Panc1 (cell line): ENCODE data around the gene FAM219B. TPM values are rescaled to one million over a fixed set of nuclear protein-coding genes. Genes with fewer than 3 reads are reported as not detected.

Experiments used
- ATAC-seq: fragments of 200-7000 bp; cut with Tn5 transposase; 2 replicates; pipeline ENCODE4 v1.9.1; 2020; ENCODE audit warnings: mild to moderate bottlenecking, moderate library complexity
- BruUV-seq: library from RNA; stranded (reverse); fragments of 400-500 nt; replicated peaks from 2 replicates; lab custom pipeline; 2021; lab: Mats Ljungman, UMichigan
- CTCF ChIA-PET: fragments of 300-600 bp; sonication (Branson Sonifier 250); formaldehyde crosslinking; loops from one replicate; lab custom pipeline; 2022; ENCODE audit warnings: antibody characterized with exemption; lab: Charles Lee
- POLR2A ChIA-PET: fragments of 300-600 bp; sonication (Branson Sonifier 250); formaldehyde crosslinking; loops from one replicate; lab custom pipeline; 2022; ENCODE audit warnings: antibody characterized with exemption; lab: Charles Lee
- DNase-seq: peaks from one replicate; pipeline ENCODE4 v3.0.0-alpha.2; 2010; ENCODE audit warnings: low read depth, low spot score
- H3K27ac ChIP-seq: 2 replicates; pipeline ENCODE4 v1.5.1; 2011; ENCODE audit warnings: mild to moderate bottlenecking, low read length, inconsistent platforms
- H3K27me3 ChIP-seq: fragments of 200-500 bp; sonication (Bioruptor generic); 2 replicates; pipeline ENCODE4 v1.6.0; 2014; ENCODE audit warnings: low read length, inconsistent platforms; ENCODE audit not compliant: control insufficient read depth, insufficient read depth
- H3K36me3 ChIP-seq: fragments of 200-500 bp; sonication (Bioruptor generic); 2 replicates; pipeline ENCODE4 v1.5.1; 2014; ENCODE audit warnings: inconsistent platforms, mild to moderate bottlenecking, low read length, moderate library complexity; ENCODE audit not compliant: control insufficient read depth, insufficient read depth
- H3K4me1 ChIP-seq: 2 replicates; pipeline ENCODE4 v1.5.1; 2011; ENCODE audit warnings: inconsistent platforms, mild to moderate bottlenecking, low read length, moderate library complexity; ENCODE audit not compliant: control insufficient read depth, insufficient read depth
- H3K4me3 ChIP-seq, 2 experiments: 2 replicates each; pipeline ENCODE4 v1.5.1; 2011 to 2012; ENCODE audit warnings: low read depth in 2 of 2, low read length in 2 of 2, mild to moderate bottlenecking in 2 of 2, inconsistent platforms in 1 of 2, moderate library complexity in 1 of 2
- H3K9me3 ChIP-seq: fragments of 200-500 bp; sonication (Bioruptor generic); 2 replicates; pipeline ENCODE4 v1.5.1; 2014; ENCODE audit warnings: low read depth, mild to moderate bottlenecking, inconsistent platforms, low read length, moderate library complexity; ENCODE audit not compliant: control insufficient read depth, insufficient read depth
- POLR2AphosphoS5 ChIP-seq: IDR thresholded peaks from 2 replicates; pipeline ENCODE4 v1.6.1; 2012; ENCODE audit warnings: mild to moderate bottlenecking, low read depth, low read length, moderate library complexity
- SIN3A ChIP-seq: IDR thresholded peaks from 2 replicates; pipeline ENCODE4 v1.6.1; 2012; ENCODE audit warnings: low read depth, mild to moderate bottlenecking, low read length, moderate library complexity, borderline replicate concordance; ENCODE audit not compliant: insufficient read depth
- TCF7L2 ChIP-seq: IDR thresholded peaks from 2 replicates; pipeline ENCODE4 v1.6.1; 2011; ENCODE audit warnings: mild to moderate bottlenecking, low read depth, low read length, inconsistent platforms
- in situ Hi-C: cut with HindIII; loops from 2 replicates; pipeline ENCODE4 v1.10.0; 2016; ENCODE audit warnings: low sequenced_read_pairs, low pct_unique_long_range_greater_than_20kb
- intact Hi-C: fragments of 100-400 bp; cut with micrococcal nuclease; formaldehyde crosslinking; loops from one replicate; pipeline ENCODE4 v1.10.0; 2022; ENCODE audit not compliant: unreplicated experiment
- total RNA-seq: library from RNA; stranded (reverse); gene quantifications from one replicate; pipeline ENCODE4 v1.2.1, GENCODE V29; 2021; ENCODE audit not compliant: unreplicated experiment
- TF ChIP-seq, protein P1 (sequence below): fragments of 450-650 bp; IDR thresholded peaks from 2 replicates; pipeline ENCODE4 v1.5.1; 2017; ENCODE audit warnings: mild to moderate bottlenecking
- TF ChIP-seq, protein P2 (sequence below), 2 experiments: IDR thresholded peaks; 2 replicates each; pipeline ENCODE4 v1.6.1; 2011 to 2012; ENCODE audit warnings: low read depth in 2 of 2, control low read depth in 1 of 2, low read length in 1 of 2, mild to moderate bottlenecking in 1 of 2, moderate library complexity in 1 of 2; ENCODE audit not compliant: insufficient read depth in 1 of 2

FAM219B gene
- total RNA-seq, 1 experiment from 2014 or later, result 68.6 TPM

DNA sequence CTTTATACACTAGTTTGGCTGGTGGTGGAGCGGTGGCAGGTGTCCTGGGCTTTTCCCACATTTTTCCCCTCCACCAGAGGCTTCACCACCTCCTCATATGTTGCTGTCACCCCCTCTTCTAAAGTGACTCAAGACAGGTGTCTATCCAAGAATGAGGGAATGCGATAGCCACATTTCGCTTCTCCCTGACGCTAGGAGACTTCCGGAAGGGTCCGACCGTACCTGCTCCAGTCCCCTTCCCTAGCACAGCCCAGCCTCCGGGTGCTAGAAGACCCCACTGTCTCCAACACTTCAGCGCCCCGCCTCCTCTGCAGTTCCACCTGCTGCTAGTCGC is 34.0 kb downstream of the FAM219B start:
- in situ Hi-C loops (no loop called here), intact Hi-C loops (no loop called here)
- DNase-seq (no peak), ATAC-seq (peak; percentile 3; the same call in 1 of the 2 replicates)
- BruUV-seq, result TSS peak; percentile 78
- Histone ChIP-seq H3K27ac (peak overlapping the region; percentile 88), H3K36me3 (no peaks in the 10 kb centered on the region), H3K4me1 (peaks cover 19% of the 10 kb centered on the region), H3K27me3 (no peaks in the 10 kb centered on the region), H3K4me3 (peak overlapping the region; percentile 85 to 98), H3K9me3 (no peaks in the 10 kb centered on the region)
- POLR2A ChIA-PET, result no interaction called here
- CTCF ChIA-PET, result no interaction called here
- no peak for TF ChIP-seq TCF7L2

DNA sequence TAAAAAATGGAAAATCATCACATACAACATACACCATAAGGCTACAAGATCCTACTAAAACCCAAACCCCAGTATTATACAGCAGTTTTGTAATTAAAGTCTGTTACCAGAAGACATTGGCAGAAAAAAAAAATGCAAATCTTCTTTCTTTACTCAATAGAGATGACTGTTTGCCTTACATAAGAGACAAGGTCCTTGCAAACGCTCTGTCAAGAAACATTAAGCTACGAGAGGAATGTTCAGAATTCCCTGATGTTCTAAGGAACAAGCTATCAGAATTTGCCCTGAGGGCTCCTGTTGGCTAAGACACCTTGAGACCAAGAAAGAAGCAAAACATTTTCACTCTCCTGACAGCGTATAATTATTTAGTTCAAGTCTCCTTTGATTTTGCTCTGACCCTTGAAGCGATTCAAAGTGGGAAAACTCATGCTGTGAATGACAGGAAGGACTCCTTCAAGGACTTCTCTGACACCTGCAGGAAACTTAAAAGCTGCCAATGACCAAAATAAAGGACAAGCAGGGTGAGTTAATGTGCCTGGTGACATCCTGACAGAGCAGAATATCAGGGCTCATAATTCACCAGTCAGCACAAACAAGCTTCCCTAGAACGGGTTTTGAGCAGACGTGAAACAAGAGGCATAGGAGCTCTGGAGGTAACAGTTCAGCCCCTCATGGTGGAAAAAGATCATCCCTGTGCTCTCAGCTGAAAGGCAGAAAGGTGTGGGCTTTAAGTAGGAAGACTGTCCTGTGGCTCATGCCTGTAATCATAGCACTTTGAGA is 36.0 kb downstream of the FAM219B start:
- H3K36me3 ChIP-seq, result no peaks in the 10 kb centered on the region
- H3K4me3 ChIP-seq, result no peak overlapping the region
- CTCF ChIA-PET, result interaction anchor here (1.1 kb wide), 1 partner anchor 31 kb away, joined by 4 read pairs; no protein-coding TSS in a partner anchor
- peaks cover 19% of the 10 kb centered on the region for H3K4me1 ChIP-seq
- TSS peak; percentile 50 for BruUV-seq
- in situ Hi-C loops (no loop called here), intact Hi-C loops (no loop called here)
- no peaks in the 10 kb centered on the region for H3K9me3 ChIP-seq
- H3K27me3 ChIP-seq, result no peaks in the 10 kb centered on the region
- TF ChIP-seq, protein P1, sequence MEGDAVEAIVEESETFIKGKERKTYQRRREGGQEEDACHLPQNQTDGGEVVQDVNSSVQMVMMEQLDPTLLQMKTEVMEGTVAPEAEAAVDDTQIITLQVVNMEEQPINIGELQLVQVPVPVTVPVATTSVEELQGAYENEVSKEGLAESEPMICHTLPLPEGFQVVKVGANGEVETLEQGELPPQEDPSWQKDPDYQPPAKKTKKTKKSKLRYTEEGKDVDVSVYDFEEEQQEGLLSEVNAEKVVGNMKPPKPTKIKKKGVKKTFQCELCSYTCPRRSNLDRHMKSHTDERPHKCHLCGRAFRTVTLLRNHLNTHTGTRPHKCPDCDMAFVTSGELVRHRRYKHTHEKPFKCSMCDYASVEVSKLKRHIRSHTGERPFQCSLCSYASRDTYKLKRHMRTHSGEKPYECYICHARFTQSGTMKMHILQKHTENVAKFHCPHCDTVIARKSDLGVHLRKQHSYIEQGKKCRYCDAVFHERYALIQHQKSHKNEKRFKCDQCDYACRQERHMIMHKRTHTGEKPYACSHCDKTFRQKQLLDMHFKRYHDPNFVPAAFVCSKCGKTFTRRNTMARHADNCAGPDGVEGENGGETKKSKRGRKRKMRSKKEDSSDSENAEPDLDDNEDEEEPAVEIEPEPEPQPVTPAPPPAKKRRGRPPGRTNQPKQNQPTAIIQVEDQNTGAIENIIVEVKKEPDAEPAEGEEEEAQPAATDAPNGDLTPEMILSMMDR, result no peak
- TF ChIP-seq, protein P2, sequence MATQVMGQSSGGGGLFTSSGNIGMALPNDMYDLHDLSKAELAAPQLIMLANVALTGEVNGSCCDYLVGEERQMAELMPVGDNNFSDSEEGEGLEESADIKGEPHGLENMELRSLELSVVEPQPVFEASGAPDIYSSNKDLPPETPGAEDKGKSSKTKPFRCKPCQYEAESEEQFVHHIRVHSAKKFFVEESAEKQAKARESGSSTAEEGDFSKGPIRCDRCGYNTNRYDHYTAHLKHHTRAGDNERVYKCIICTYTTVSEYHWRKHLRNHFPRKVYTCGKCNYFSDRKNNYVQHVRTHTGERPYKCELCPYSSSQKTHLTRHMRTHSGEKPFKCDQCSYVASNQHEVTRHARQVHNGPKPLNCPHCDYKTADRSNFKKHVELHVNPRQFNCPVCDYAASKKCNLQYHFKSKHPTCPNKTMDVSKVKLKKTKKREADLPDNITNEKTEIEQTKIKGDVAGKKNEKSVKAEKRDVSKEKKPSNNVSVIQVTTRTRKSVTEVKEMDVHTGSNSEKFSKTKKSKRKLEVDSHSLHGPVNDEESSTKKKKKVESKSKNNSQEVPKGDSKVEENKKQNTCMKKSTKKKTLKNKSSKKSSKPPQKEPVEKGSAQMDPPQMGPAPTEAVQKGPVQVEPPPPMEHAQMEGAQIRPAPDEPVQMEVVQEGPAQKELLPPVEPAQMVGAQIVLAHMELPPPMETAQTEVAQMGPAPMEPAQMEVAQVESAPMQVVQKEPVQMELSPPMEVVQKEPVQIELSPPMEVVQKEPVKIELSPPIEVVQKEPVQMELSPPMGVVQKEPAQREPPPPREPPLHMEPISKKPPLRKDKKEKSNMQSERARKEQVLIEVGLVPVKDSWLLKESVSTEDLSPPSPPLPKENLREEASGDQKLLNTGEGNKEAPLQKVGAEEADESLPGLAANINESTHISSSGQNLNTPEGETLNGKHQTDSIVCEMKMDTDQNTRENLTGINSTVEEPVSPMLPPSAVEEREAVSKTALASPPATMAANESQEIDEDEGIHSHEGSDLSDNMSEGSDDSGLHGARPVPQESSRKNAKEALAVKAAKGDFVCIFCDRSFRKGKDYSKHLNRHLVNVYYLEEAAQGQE (IDR thresholded peaks at IDR 0.05; ENCODE audit: insufficient read depth in 1 of 2, low read depth in 2 of 2, low read length in 1 of 2), result no peak
- TF ChIP-seq TCF7L2 (no peak), POLR2AphosphoS5 (no peak), SIN3A (no peak)
- H3K27ac ChIP-seq, result no peak overlapping the region
- no peak for DNase-seq
- no peak for ATAC-seq
- POLR2A ChIA-PET, result interaction anchor here (0.6 to 0.7 kb wide), 2 partner anchors 464 to 1772 kb away, joined by 3 read pairs; no protein-coding TSS in a partner anchor
